ENCODE results near the gene SSBP3. TPM values are rescaled to one million over a fixed set of nuclear protein-coding genes. Genes with fewer than 3 reads are reported as not detected.

The SSBP3 gene
- total RNA-seq, 1 donor from 2014 or later, result 29.7 TPM

- POLR2A ChIA-PET, result no interaction called here
- TF ChIP-seq CTCF (IDR thresholded peaks at IDR 0.05), result no peak
Measured at GRCh38 chr1:54229281-54229891, 176.8 kb downstream of the SSBP3 start.

GRCh38 chr1:54228638-54229079, 177.5 kb downstream of the SSBP3 start:
- intact Hi-C loops (cut with micrococcal nuclease), result no loop called here
- ChIA-PET CTCF (no interaction called here), POLR2A (no interaction called here)
- DNase-seq (no peak), ATAC-seq (ENCODE audit: low read depth) (no peak)
- no peak for TF ChIP-seq CTCF (IDR thresholded peaks at IDR 0.05)
- Mint-ChIP-seq H3K4me3 (no peak overlapping the region), H3K36me3 (ENCODE audit: low read depth) (peaks cover 2% of the 10 kb centered on the region), H3K27ac (no peak overlapping the region), H3K4me1 (no peaks in the 10 kb centered on the region), H3K9me3 (no peaks in the 10 kb centered on the region), H3K27me3 (no peaks in the 10 kb centered on the region)

More at GRCh38 chr1:54229281-54229891, 176.8 kb downstream of the SSBP3 start:
- H3K27ac Mint-ChIP-seq, result no peak overlapping the region
- no peaks in the 10 kb centered on the region for H3K36me3 Mint-ChIP-seq (ENCODE audit: low read depth)
- H3K4me3 Mint-ChIP-seq, result no peak overlapping the region
- ATAC-seq (ENCODE audit: low read depth), result no peak
- no peaks in the 10 kb centered on the region for H3K27me3 Mint-ChIP-seq
- H3K9me3 Mint-ChIP-seq, result no peaks in the 10 kb centered on the region
- CTCF ChIA-PET, result no interaction called here
- intact Hi-C loops (cut with micrococcal nuclease), result no loop called here
- DNase-seq, result no peak
- H3K4me1 Mint-ChIP-seq, result no peaks in the 10 kb centered on the region

- no peak for TF ChIP-seq CTCF (IDR thresholded peaks at IDR 0.05)
- intact Hi-C loops (cut with micrococcal nuclease), result no loop called here
- Mint-ChIP-seq H3K4me3 (no peak overlapping the region), H3K27ac (no peak overlapping the region), H3K27me3 (no peaks in the 10 kb centered on the region), H3K36me3 (ENCODE audit: low read depth) (peaks cover 2% of the 10 kb centered on the region), H3K9me3 (no peaks in the 10 kb centered on the region), H3K4me1 (no peaks in the 10 kb centered on the region)
- no peak for DNase-seq
- no peak for ATAC-seq (ENCODE audit: low read depth)
- POLR2A ChIA-PET, result no interaction called here
- CTCF ChIA-PET, result no interaction called here
Measured at GRCh38 chr1:54227891-54228310, 178.3 kb downstream of the SSBP3 start.

- no peak for ATAC-seq (ENCODE audit: low read depth)
- Mint-ChIP-seq H3K27ac (no peak overlapping the region), H3K27me3 (no peaks in the 10 kb centered on the region), H3K4me1 (no peaks in the 10 kb centered on the region), H3K36me3 (ENCODE audit: low read depth) (peaks cover 2% of the 10 kb centered on the region), H3K4me3 (no peak overlapping the region), H3K9me3 (no peaks in the 10 kb centered on the region)
- intact Hi-C loops (cut with micrococcal nuclease), result no loop called here
- POLR2A ChIA-PET, result no interaction called here
- CTCF ChIA-PET, result no interaction called here
- no peak for DNase-seq
- no peak for TF ChIP-seq CTCF (IDR thresholded peaks at IDR 0.05)
Measured at GRCh38 chr1:54227091-54227602, 179.0 kb downstream of the SSBP3 start.

GRCh38 chr1:54225986-54226559, 180.1 kb downstream of the SSBP3 start:
- DNase-seq, result no peak
- no peak for ATAC-seq (ENCODE audit: low read depth)
- intact Hi-C loops (cut with micrococcal nuclease), result no loop called here
- ChIA-PET CTCF (no interaction called here), POLR2A (no interaction called here)
- Mint-ChIP-seq H3K36me3 (ENCODE audit: low read depth) (peaks cover 8% of the 10 kb centered on the region), H3K4me1 (no peaks in the 10 kb centered on the region), H3K27ac (no peak overlapping the region), H3K27me3 (no peaks in the 10 kb centered on the region), H3K9me3 (no peaks in the 10 kb centered on the region), H3K4me3 (no peak overlapping the region)
- no peak for TF ChIP-seq CTCF (IDR thresholded peaks at IDR 0.05)

Data from activated B cell treated with CpG ODN at 0.5 μM for 24 hours (primary cell).